ENCODE measurements around the gene EXOC4. TPM values are rescaled to one million over a fixed set of nuclear protein-coding genes. Genes with fewer than 3 reads are reported as not detected.
"Not testable (repeated sequence)": the region's sequence is repeated elsewhere in the genome, so short reads cannot be mapped to it uniquely, and the experiment has no call there.

EXOC4 gene
- total and polyA plus RNA-seq, 2 of the 13 experiments (the other 11 are each of a cell fraction or from before 2014, with no cell fraction given) = 22.5 to 39.0 TPM

- H3K27ac ChIP-seq (ENCODE audit: extremely low read length, insufficient read depth, low read length) = no peak overlapping the region
- FAIRE-seq (no peak), ATAC-seq (no peak), DNase-seq (ENCODE audit: low spot score) (no peak)
- H4K20me1 ChIP-seq (ENCODE audit: insufficient read depth, low read length) = no peaks in the 10 kb centered on the region
- no peaks in the 10 kb centered on the region for H3K36me3 ChIP-seq (replicated peaks in 1 of 2; ENCODE audit: control insufficient read depth in 1 of 2, insufficient read depth in 2 of 2, low read length in 2 of 2)
- POLR2A ChIA-PET = no interaction called here
- intact Hi-C loops (cut with micrococcal nuclease; ENCODE audit: unreplicated experiment) = no loop called here
- H3K4me3 ChIP-seq (replicated peaks in 1 of 3; ENCODE audit: insufficient read depth in 1 of 3, low read depth in 2 of 3, low read length in 3 of 3) = no peak overlapping the region
- TF ChIP-seq GLI4 (CRISPR knock-in tag; IDR thresholded peaks at IDR 0.05; ENCODE audit: borderline replicate concordance) (no peak), ZNF12 (CRISPR knock-in tag; IDR thresholded peaks at IDR 0.05) (peak; percentile 70; the same call in 1 of the 2 replicates)
- no peak overlapping the region for H2AFZ ChIP-seq (ENCODE audit: low read length)
- no peaks in the 10 kb centered on the region for H3K9me3 ChIP-seq (ENCODE audit: low read length)
- in situ Hi-C loops (cut with HindIII; ENCODE audit: extremely low pct_ligation_motif_present, low pct_unique_long_range_greater_than_20kb) = no loop called here
- CTCF ChIA-PET (ENCODE audit: low intra/inter-chr PET ratio, low total read pairs) = no interaction called here
- H3K9ac ChIP-seq (ENCODE audit: insufficient read depth, low read depth, low read length) = no peak overlapping the region
- WGBS (ENCODE audit: low lambda C conversion rate) = 93% methylated on average over 1 of the region's 1 CpG
- H3K4me2 ChIP-seq (ENCODE audit: low read depth, low read length) = no peak overlapping the region
- no peaks in the 10 kb centered on the region for H3K27me3 ChIP-seq (ENCODE audit: control insufficient read depth in 1 of 2, insufficient read depth in 2 of 2, low read length in 2 of 2)
- peaks cover 16% of the 10 kb centered on the region; the same call in 1 of the 2 replicates for H3K4me1 ChIP-seq (ENCODE audit: insufficient read depth, low read length)
- BruUV-seq (replicated peaks) = no TSS peak
- H3K79me2 ChIP-seq (ENCODE audit: insufficient read depth, low read length) = no peaks in the 10 kb centered on the region
These were observed 822.9 kb downstream of the EXOC4 start for GRCh38 chr7:134075799-134076198.

DNA sequence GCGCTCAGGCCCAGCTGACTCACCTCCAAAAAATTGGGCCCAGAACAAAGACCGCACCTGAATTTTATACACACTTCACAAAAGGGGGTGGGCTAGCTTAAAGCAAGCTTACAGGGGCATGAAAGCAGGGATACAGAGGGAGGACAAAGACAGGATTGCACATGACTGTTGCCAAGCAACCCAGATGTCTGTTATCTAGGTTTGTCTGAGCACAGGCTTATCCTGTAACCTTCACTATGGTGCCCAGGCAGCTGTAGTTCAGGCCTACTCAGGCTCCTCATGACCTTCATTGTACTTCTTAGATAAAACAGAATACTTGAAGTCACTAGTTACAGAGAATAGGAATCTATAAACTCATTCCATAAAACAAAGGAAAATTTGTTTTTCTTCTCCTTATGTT lies 824.7 kb downstream of the EXOC4 start:
- H3K27ac ChIP-seq (ENCODE audit: extremely low read length, insufficient read depth, low read length); intact Hi-C loops (cut with micrococcal nuclease; ENCODE audit: unreplicated experiment); H3K9me3 ChIP-seq (ENCODE audit: low read length); H3K4me2 ChIP-seq (ENCODE audit: low read depth, low read length); H2AFZ ChIP-seq (ENCODE audit: low read length); in situ Hi-C loops (cut with HindIII; ENCODE audit: extremely low pct_ligation_motif_present, low pct_unique_long_range_greater_than_20kb); ATAC-seq; FAIRE-seq; H3K4me3 ChIP-seq (replicated peaks in 1 of 3; ENCODE audit: insufficient read depth in 1 of 3, low read depth in 2 of 3, low read length in 3 of 3); DNase-seq (ENCODE audit: low spot score); H3K79me2 ChIP-seq (ENCODE audit: insufficient read depth, low read length); H4K20me1 ChIP-seq (ENCODE audit: insufficient read depth, low read length); H3K36me3 ChIP-seq (replicated peaks in 1 of 2; ENCODE audit: control insufficient read depth in 1 of 2, insufficient read depth in 2 of 2, low read length in 2 of 2); H3K9ac ChIP-seq (ENCODE audit: insufficient read depth, low read depth, low read length); H3K27me3 ChIP-seq (ENCODE audit: control insufficient read depth in 1 of 2, insufficient read depth in 2 of 2, low read length in 2 of 2); POLR2A ChIA-PET; BruUV-seq (replicated peaks); CTCF ChIA-PET (ENCODE audit: low intra/inter-chr PET ratio, low total read pairs): not testable (repeated sequence)
- H3K4me1 ChIP-seq (ENCODE audit: insufficient read depth, low read length) = peaks cover 16% of the 10 kb centered on the region; the same call in 1 of the 2 replicates
- 100% methylated on average over 2 of the region's 2 CpGs for WGBS (ENCODE audit: low lambda C conversion rate)

DNA sequence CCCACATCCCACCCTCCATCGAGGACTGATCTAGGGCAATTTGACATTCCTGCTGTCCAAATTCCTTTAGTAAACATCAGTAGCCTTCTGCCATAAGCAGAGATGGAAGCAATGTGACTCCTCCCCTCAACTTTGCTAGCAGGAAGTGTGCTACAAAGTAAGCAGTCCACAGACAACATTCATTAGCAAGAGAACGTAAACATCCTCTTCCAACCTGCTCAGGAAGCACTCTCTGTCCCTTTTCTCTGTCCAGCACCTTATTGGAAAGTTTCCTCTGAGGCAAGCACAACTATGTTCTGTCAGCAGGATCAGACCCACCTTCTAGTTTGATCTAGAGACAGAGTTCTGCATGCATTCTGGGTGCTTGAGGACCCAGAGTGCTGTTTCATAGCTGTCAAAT lies 826.1 kb downstream of the EXOC4 start:
- in situ Hi-C loops (cut with HindIII; ENCODE audit: extremely low pct_ligation_motif_present, low pct_unique_long_range_greater_than_20kb) = no loop called here
- no peaks in the 10 kb centered on the region for H3K36me3 ChIP-seq (replicated peaks in 1 of 2; ENCODE audit: control insufficient read depth in 1 of 2, insufficient read depth in 2 of 2, low read length in 2 of 2)
- WGBS (ENCODE audit: low lambda C conversion rate) = 15% methylated on average over 2 of the region's 2 CpGs
- TF ChIP-seq FOXP1 (IDR thresholded peaks at IDR 0.05) (no peak), FOXP1 (CRISPR knock-in tag; IDR thresholded peaks at IDR 0.05) (0 out of 2 replicates have a peak, but pooled peaks have one; percentile 23), ELF3 (CRISPR knock-in tag; IDR thresholded peaks at IDR 0.05) (0 out of 2 replicates have a peak, but pooled peaks have one; percentile 39), FOXA3 (CRISPR knock-in tag; IDR thresholded peaks at IDR 0.05) (0 out of 2 replicates have a peak, but pooled peaks have one; percentile 23), SAP130 (CRISPR knock-in tag; IDR thresholded peaks at IDR 0.05; ENCODE audit: low read depth) (0 out of 2 replicates have a peak, but pooled peaks have one; percentile 18), FOSL1 (CRISPR knock-in tag; IDR thresholded peaks at IDR 0.05; ENCODE audit: borderline replicate concordance) (no peak), PPARG (CRISPR knock-in tag; conservative IDR thresholded peaks at IDR 0.05) (no peak)
- TF ChIP-seq, protein P1, sequence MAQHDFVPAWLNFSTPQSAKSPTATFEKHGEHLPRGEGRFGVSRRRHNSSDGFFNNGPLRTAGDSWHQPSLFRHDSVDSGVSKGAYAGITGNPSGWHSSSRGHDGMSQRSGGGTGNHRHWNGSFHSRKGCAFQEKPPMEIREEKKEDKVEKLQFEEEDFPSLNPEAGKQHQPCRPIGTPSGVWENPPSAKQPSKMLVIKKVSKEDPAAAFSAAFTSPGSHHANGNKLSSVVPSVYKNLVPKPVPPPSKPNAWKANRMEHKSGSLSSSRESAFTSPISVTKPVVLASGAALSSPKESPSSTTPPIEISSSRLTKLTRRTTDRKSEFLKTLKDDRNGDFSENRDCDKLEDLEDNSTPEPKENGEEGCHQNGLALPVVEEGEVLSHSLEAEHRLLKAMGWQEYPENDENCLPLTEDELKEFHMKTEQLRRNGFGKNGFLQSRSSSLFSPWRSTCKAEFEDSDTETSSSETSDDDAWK (CRISPR knock-in tag; IDR thresholded peaks at IDR 0.05) = no peak

More for the DNA sequence above, 826.1 kb downstream of the EXOC4 start:
- H3K27ac ChIP-seq (ENCODE audit: extremely low read length, insufficient read depth, low read length) = no peak overlapping the region
- no peaks in the 10 kb centered on the region for H3K27me3 ChIP-seq (ENCODE audit: control insufficient read depth in 1 of 2, insufficient read depth in 2 of 2, low read length in 2 of 2)
- CTCF ChIA-PET (ENCODE audit: low intra/inter-chr PET ratio, low total read pairs) = no interaction called here
- H3K9me3 ChIP-seq (ENCODE audit: low read length) = no peaks in the 10 kb centered on the region
- DNase-seq (ENCODE audit: low spot score) (no peak), FAIRE-seq (no peak), ATAC-seq (peak; percentile 52; the same call in 1 of the 3 replicates)
- no peak overlapping the region for H3K4me2 ChIP-seq (ENCODE audit: low read depth, low read length)
- no peak overlapping the region for H3K9ac ChIP-seq (ENCODE audit: insufficient read depth, low read depth, low read length)
- no peaks in the 10 kb centered on the region for H3K79me2 ChIP-seq (ENCODE audit: insufficient read depth, low read length)
- H3K4me3 ChIP-seq (replicated peaks in 1 of 3; ENCODE audit: insufficient read depth in 1 of 3, low read depth in 2 of 3, low read length in 3 of 3) = no peak overlapping the region
- POLR2A ChIA-PET = no interaction called here
- intact Hi-C loops (cut with micrococcal nuclease; ENCODE audit: unreplicated experiment) = no loop called here
- no TSS peak for BruUV-seq (replicated peaks)
- H3K4me1 ChIP-seq (ENCODE audit: insufficient read depth, low read length) = peaks cover 16% of the 10 kb centered on the region; the same call in 1 of the 2 replicates
- no peak overlapping the region for H2AFZ ChIP-seq (ENCODE audit: low read length)
- H4K20me1 ChIP-seq (ENCODE audit: insufficient read depth, low read length) = no peaks in the 10 kb centered on the region

All from HepG2 (cell line).